Measurements from ENCODE around the gene PCAT6.

DNA sequence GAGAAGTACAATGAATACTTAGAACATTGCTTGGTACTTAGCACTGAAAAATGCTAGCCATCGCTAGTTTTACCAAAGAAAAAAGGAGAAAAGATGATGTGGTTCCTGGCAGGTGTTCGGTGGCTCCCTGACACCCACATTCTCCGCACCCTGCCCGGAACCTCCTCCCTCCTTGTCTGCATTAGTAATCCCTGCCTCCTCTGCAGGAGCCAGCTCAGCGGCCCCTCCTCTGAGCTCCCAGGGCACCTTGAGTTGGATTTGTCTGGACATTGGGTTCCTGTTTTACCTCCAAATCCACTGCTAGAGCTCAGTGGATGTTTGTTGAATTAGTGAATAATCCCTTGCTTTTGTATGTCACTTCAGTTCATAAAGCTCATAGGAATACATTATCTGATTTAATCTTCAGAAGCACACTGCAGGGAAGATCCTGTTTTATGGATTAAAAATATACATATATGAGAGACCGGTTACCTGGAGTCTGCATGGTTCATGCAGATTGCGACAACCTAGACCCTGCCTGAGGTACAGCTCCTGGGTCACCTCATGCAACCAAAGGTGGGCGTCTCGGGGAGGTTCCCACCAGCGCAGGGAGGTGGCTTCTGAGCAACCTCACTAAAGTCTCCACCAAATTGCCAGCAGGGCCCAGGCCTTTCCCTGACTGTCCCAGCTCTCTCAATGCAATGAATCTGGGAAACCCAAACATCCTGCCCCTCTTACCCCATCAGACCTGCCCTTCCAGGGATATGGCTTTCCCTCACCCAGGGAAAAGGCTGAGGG lies 24.2 kb downstream of the PCAT6 start:
- TF ChIP-seq POLR2A (IDR thresholded peaks at IDR 0.05): no peak
- TF ChIP-seq, protein P1, sequence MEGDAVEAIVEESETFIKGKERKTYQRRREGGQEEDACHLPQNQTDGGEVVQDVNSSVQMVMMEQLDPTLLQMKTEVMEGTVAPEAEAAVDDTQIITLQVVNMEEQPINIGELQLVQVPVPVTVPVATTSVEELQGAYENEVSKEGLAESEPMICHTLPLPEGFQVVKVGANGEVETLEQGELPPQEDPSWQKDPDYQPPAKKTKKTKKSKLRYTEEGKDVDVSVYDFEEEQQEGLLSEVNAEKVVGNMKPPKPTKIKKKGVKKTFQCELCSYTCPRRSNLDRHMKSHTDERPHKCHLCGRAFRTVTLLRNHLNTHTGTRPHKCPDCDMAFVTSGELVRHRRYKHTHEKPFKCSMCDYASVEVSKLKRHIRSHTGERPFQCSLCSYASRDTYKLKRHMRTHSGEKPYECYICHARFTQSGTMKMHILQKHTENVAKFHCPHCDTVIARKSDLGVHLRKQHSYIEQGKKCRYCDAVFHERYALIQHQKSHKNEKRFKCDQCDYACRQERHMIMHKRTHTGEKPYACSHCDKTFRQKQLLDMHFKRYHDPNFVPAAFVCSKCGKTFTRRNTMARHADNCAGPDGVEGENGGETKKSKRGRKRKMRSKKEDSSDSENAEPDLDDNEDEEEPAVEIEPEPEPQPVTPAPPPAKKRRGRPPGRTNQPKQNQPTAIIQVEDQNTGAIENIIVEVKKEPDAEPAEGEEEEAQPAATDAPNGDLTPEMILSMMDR (IDR thresholded peaks at IDR 0.05): no peak

Data from body of pancreas (tissue), 4 donors.